ENCODE results near the gene ZNF821. TPM values are rescaled to one million over a fixed set of nuclear protein-coding genes. Genes with fewer than 3 reads are reported as not detected.
"Not testable (repeated sequence)": the region's sequence is repeated elsewhere in the genome, so short reads cannot be mapped to it uniquely, and the experiment has no call there.

The ZNF821 gene
- total and polyA plus RNA-seq, 10 of the 15 experiments (the other 5 are each of a cell fraction or from before 2014, with no cell fraction given) = 0.82 to 9.9 (median 6.8) TPM

GRCh38 chr16:71832112-71832511 lies 51.9 kb downstream of the ZNF821 start:
- not testable (repeated sequence) for H2AFZ ChIP-seq (ENCODE audit: control insufficient read depth, low read depth, low read length); ATAC-seq
- CTCF ChIA-PET = interaction anchor here (0.7 kb wide), 1 partner anchor 9 kb away, joined by 3 read pairs; no protein-coding TSS in a partner anchor

GRCh38 chr16:71831698-71832097 lies 52.3 kb downstream of the ZNF821 start:
- FAIRE-seq; H3K4me3 ChIP-seq; intact Hi-C loops (cut with micrococcal nuclease; ENCODE audit: unreplicated experiment); H4K20me1 ChIP-seq (ENCODE audit: control insufficient read depth, insufficient read depth); H3K27ac ChIP-seq (ENCODE audit: control insufficient read depth, insufficient read depth); DNase-seq (ENCODE audit: low read depth, low spot score); H3K79me2 ChIP-seq (ENCODE audit: control insufficient read depth, insufficient read depth, low read length); H3K9ac ChIP-seq (ENCODE audit: control insufficient read depth, insufficient read depth, low read length); H2AFZ ChIP-seq (ENCODE audit: control insufficient read depth, low read depth, low read length); BruUV-seq (replicated peaks); H3K4me2 ChIP-seq (ENCODE audit: control insufficient read depth, insufficient read depth); H3K27me3 ChIP-seq (replicated peaks in 1 of 2; ENCODE audit: control insufficient read depth in 2 of 2, insufficient read depth in 2 of 2, low read length in 1 of 2); H3K4me1 ChIP-seq (ENCODE audit: control insufficient read depth, insufficient read depth, low read length); H3K9me3 ChIP-seq (replicated peaks; ENCODE audit: control insufficient read depth, insufficient read depth, low read length); H3K36me3 ChIP-seq (ENCODE audit: control insufficient read depth in 2 of 2, insufficient read depth in 2 of 2, low read length in 1 of 2); ATAC-seq; in situ Hi-C loops (cut with MboI); RAD21 ChIA-PET (ENCODE audit: unreplicated experiment): not testable (repeated sequence)
- ChIA-PET SMC1A (ENCODE audit: uncharacterized antibody, unreplicated experiment) (interaction anchor here (1.3 kb wide), 1 partner anchor 36 kb away, joined by 3 read pairs; no protein-coding TSS in a partner anchor), CTCF (interaction anchor here (1.6 kb wide), 1 partner anchor 130 kb away, joined by 4 read pairs; no protein-coding TSS in a partner anchor), POLR2A (interaction anchor here (1.7 kb wide), 1 partner anchor 9 kb away, joined by 3 read pairs; no protein-coding TSS in a partner anchor)
- WGBS (ENCODE audit: insufficient coverage, insufficient replicate concordance, low lambda C conversion rate, missing lambda C conversion rate) = 64% methylated on average over 3 of the region's 3 CpGs

More at GRCh38 chr16:71832112-71832511, 51.9 kb downstream of the ZNF821 start:
- DNase-seq (ENCODE audit: low read depth, low spot score); H3K9me3 ChIP-seq (replicated peaks; ENCODE audit: control insufficient read depth, insufficient read depth, low read length); H3K4me1 ChIP-seq (ENCODE audit: control insufficient read depth, insufficient read depth, low read length); H3K4me2 ChIP-seq (ENCODE audit: control insufficient read depth, insufficient read depth); FAIRE-seq; H3K9ac ChIP-seq (ENCODE audit: control insufficient read depth, insufficient read depth, low read length); H3K4me3 ChIP-seq; H3K36me3 ChIP-seq (ENCODE audit: control insufficient read depth in 2 of 2, insufficient read depth in 2 of 2, low read length in 1 of 2); H3K27me3 ChIP-seq (replicated peaks in 1 of 2; ENCODE audit: control insufficient read depth in 2 of 2, insufficient read depth in 2 of 2, low read length in 1 of 2); intact Hi-C loops (cut with micrococcal nuclease; ENCODE audit: unreplicated experiment); H4K20me1 ChIP-seq (ENCODE audit: control insufficient read depth, insufficient read depth); BruUV-seq (replicated peaks); in situ Hi-C loops (cut with MboI); H3K27ac ChIP-seq (ENCODE audit: control insufficient read depth, insufficient read depth); H3K79me2 ChIP-seq (ENCODE audit: control insufficient read depth, insufficient read depth, low read length): not testable (repeated sequence)
- ChIA-PET RAD21 (ENCODE audit: unreplicated experiment) (interaction anchor here (0.6 to 1.3 kb wide), 2 partner anchors 9 to 12 kb away, joined by 3 to 4 read pairs; no protein-coding TSS in a partner anchor), POLR2A (interaction anchor here (0.6 to 1.7 kb wide), 3 partner anchors 9 to 11 kb away, joined by 3 to 4 read pairs (median 3); no protein-coding TSS in a partner anchor), SMC1A (ENCODE audit: uncharacterized antibody, unreplicated experiment) (interaction anchor here (1.1 to 1.3 kb wide), 2 partner anchors 11 to 37 kb away, joined by 3 to 6 read pairs; no protein-coding TSS in a partner anchor)
- 100% methylated on average over 2 of the region's 2 CpGs for WGBS (ENCODE audit: insufficient coverage, insufficient replicate concordance, low lambda C conversion rate, missing lambda C conversion rate)

All from GM12878 (cell line).